ENCODE data around the gene BMP6.

The BMP6 gene

DNA sequence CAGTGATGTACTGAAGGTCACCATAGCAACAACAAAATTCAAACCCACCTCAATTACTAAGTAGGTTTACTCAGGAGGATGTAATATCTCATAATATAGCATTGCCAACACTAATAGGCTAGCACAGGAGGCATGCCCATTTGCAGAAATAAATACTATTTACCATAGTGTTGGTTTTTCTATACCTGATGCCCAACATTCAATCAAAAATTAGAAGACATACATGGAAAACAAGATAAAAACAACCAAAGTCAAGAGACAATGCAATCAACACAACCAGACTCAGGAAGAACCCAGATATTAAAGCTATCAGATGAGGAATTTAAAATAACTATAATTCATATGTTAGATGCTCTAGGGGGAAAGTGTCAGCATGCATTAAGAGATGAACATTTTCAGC lies 199.0 kb downstream of the BMP6 start:
- H3K27me3 ChIP-seq (ENCODE audit: insufficient read depth, low read length, poor library complexity) = no peaks in the 10 kb centered on the region
- no peak overlapping the region for H3K9ac ChIP-seq (ENCODE audit: low read depth, low read length)
- H3K4me2 ChIP-seq (ENCODE audit: insufficient read depth, low read length) = no peak overlapping the region
- no peak for DNase-seq
- no peaks in the 10 kb centered on the region for H3K36me3 ChIP-seq (ENCODE audit: insufficient read depth, low read length)
- H3K4me1 ChIP-seq (ENCODE audit: insufficient read depth, low read length) = no peaks in the 10 kb centered on the region
- peaks cover 7% of the 10 kb centered on the region for H3K9me3 ChIP-seq (ENCODE audit: insufficient read depth, low read length, severe bottlenecking)
- H3K79me2 ChIP-seq (ENCODE audit: insufficient read depth, low read length) = no peaks in the 10 kb centered on the region
- no peaks in the 10 kb centered on the region for H4K20me1 ChIP-seq (ENCODE audit: insufficient read depth, low read length)
- no peak for TF ChIP-seq EZH2 (IDR thresholded peaks at IDR 0.05; ENCODE audit: borderline replicate concordance, low read depth, low read length, severe bottlenecking)
- TF ChIP-seq, protein P1, sequence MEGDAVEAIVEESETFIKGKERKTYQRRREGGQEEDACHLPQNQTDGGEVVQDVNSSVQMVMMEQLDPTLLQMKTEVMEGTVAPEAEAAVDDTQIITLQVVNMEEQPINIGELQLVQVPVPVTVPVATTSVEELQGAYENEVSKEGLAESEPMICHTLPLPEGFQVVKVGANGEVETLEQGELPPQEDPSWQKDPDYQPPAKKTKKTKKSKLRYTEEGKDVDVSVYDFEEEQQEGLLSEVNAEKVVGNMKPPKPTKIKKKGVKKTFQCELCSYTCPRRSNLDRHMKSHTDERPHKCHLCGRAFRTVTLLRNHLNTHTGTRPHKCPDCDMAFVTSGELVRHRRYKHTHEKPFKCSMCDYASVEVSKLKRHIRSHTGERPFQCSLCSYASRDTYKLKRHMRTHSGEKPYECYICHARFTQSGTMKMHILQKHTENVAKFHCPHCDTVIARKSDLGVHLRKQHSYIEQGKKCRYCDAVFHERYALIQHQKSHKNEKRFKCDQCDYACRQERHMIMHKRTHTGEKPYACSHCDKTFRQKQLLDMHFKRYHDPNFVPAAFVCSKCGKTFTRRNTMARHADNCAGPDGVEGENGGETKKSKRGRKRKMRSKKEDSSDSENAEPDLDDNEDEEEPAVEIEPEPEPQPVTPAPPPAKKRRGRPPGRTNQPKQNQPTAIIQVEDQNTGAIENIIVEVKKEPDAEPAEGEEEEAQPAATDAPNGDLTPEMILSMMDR (IDR thresholded peaks at IDR 0.05; ENCODE audit: borderline replicate concordance, extremely low read depth, low read length, poor library complexity, severe bottlenecking) = no peak
- H3K27ac ChIP-seq (ENCODE audit: low read length) = no peak overlapping the region
- no peak for ATAC-seq (ENCODE audit: insufficient read depth, low read depth)
- H3K4me3 ChIP-seq (ENCODE audit: low read depth in 1 of 2, low read length in 2 of 2) = no peak overlapping the region
- no peak overlapping the region for H2AFZ ChIP-seq (ENCODE audit: low read depth, low read length)
